ENCODE measurements around the gene HCN1.

HCN1 gene

DNA sequence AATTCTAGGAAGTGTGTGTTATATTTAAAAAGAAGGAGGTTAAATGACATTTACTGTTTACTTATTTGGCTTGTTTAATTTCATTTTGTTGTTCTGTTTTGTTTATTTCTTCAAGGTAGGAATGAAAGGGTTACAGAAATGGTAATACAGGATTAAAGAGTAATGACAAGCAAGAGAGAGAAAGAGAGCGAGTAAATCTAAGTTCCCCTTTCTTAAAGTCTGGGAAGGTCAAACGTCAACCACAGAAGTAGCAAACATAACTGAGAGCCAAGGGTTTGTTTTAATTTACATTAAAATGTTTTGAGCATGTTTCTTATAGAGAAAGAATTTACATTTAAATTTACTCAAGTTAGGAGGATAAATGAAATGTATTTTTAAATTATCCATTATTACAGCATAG is 18.7 kb downstream of the HCN1 start:
- no peak overlapping the region for H3K27ac ChIP-seq
- TF ChIP-seq CTCF (IDR thresholded peaks at IDR 0.05): no peak
- H3K4me2 ChIP-seq (ENCODE audit: low read length): no peak overlapping the region
- H3K79me2 ChIP-seq: no peaks in the 10 kb centered on the region
- no peaks in the 10 kb centered on the region for H3K27me3 ChIP-seq (ENCODE audit: control insufficient read depth, insufficient read depth, low read length)
- H3K36me3 ChIP-seq (ENCODE audit: control insufficient read depth, insufficient read depth, low read length): no peaks in the 10 kb centered on the region
- no peak overlapping the region for H3K9ac ChIP-seq
- H3K9me3 ChIP-seq (ENCODE audit: control insufficient read depth, low read length): no peaks in the 10 kb centered on the region
- no peaks in the 10 kb centered on the region for H3K4me1 ChIP-seq
- no peak overlapping the region for H2AFZ ChIP-seq
- H3K4me3 ChIP-seq (ENCODE audit: low read depth, low read length): no peak overlapping the region

- no peaks in the 10 kb centered on the region for H3K79me2 ChIP-seq
- H3K9me3 ChIP-seq (ENCODE audit: control insufficient read depth, low read length): no peaks in the 10 kb centered on the region
- no peaks in the 10 kb centered on the region for H3K4me1 ChIP-seq
- TF ChIP-seq CTCF (IDR thresholded peaks at IDR 0.05): no peak
- H3K27ac ChIP-seq: no peak overlapping the region
- H3K4me2 ChIP-seq (ENCODE audit: low read length): no peak overlapping the region
- H3K36me3 ChIP-seq (ENCODE audit: control insufficient read depth, insufficient read depth, low read length): no peaks in the 10 kb centered on the region
- no peak overlapping the region for H3K9ac ChIP-seq
- H3K27me3 ChIP-seq (ENCODE audit: control insufficient read depth, insufficient read depth, low read length): no peaks in the 10 kb centered on the region
- no peak overlapping the region for H3K4me3 ChIP-seq (ENCODE audit: low read depth, low read length)
- H2AFZ ChIP-seq: no peak overlapping the region
Observed at GRCh38 chr5:45672271-45672670, 23.9 kb downstream of the HCN1 start.

GRCh38 chr5:45648744-45649143 is 47.4 kb downstream of the HCN1 start:
- Histone ChIP-seq H3K4me1 (no peaks in the 10 kb centered on the region), H3K9ac (no peak overlapping the region), H3K4me2 (ENCODE audit: low read length) (no peak overlapping the region), H3K27me3 (ENCODE audit: control insufficient read depth, insufficient read depth, low read length) (no peaks in the 10 kb centered on the region), H3K36me3 (ENCODE audit: control insufficient read depth, insufficient read depth, low read length) (no peaks in the 10 kb centered on the region), H3K27ac (no peak overlapping the region), H3K79me2 (no peaks in the 10 kb centered on the region), H3K9me3 (ENCODE audit: control insufficient read depth, low read length) (no peaks in the 10 kb centered on the region), H3K4me3 (ENCODE audit: low read depth, low read length) (no peak overlapping the region), H2AFZ (no peak overlapping the region)
- TF ChIP-seq CTCF (IDR thresholded peaks at IDR 0.05): no peak

DNA sequence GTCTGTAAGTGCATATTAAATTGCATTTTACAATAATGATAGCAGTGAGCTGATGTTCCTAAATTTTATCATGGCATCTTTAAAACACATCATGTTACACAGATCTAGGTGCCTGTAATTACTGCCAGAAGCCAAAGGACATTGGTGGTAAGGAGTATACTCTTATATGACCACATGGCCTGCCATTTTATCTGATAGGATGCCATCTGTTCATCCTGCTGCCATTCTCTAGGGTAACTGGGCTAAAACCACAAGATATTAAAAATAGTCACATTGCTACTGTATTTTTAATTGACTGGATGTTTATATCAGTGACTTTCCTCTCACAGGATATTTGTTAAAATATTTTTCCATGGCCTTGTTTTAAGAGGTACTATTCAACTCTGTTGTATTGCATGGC is 53.1 kb downstream of the HCN1 start:
- Histone ChIP-seq H3K27ac (no peak overlapping the region), H3K4me3 (ENCODE audit: low read depth, low read length) (no peak overlapping the region), H2AFZ (no peak overlapping the region), H3K9me3 (ENCODE audit: control insufficient read depth, low read length) (no peaks in the 10 kb centered on the region), H3K4me2 (ENCODE audit: low read length) (no peak overlapping the region), H3K36me3 (ENCODE audit: control insufficient read depth, insufficient read depth, low read length) (no peaks in the 10 kb centered on the region), H3K4me1 (no peaks in the 10 kb centered on the region), H3K79me2 (no peaks in the 10 kb centered on the region), H3K27me3 (ENCODE audit: control insufficient read depth, insufficient read depth, low read length) (no peaks in the 10 kb centered on the region), H3K9ac (no peak overlapping the region)
- no peak for TF ChIP-seq CTCF (IDR thresholded peaks at IDR 0.05)

- Histone ChIP-seq H3K79me2 (no peaks in the 10 kb centered on the region), H3K4me2 (ENCODE audit: low read length) (no peak overlapping the region), H3K9me3 (ENCODE audit: control insufficient read depth, low read length) (no peaks in the 10 kb centered on the region), H3K9ac (no peak overlapping the region), H3K27me3 (ENCODE audit: control insufficient read depth, insufficient read depth, low read length) (no peaks in the 10 kb centered on the region), H3K36me3 (ENCODE audit: control insufficient read depth, insufficient read depth, low read length) (no peaks in the 10 kb centered on the region), H3K4me3 (ENCODE audit: low read depth, low read length) (no peak overlapping the region), H2AFZ (no peak overlapping the region), H3K27ac (no peak overlapping the region), H3K4me1 (no peaks in the 10 kb centered on the region)
- no peak for TF ChIP-seq CTCF (IDR thresholded peaks at IDR 0.05)
Observed at GRCh38 chr5:45642370-45642769, 53.8 kb downstream of the HCN1 start.

All from parathyroid adenoma (tissue), 2 donors.